HCEC 1CT (cell line): ENCODE measurements around the gene ACSS1.

Source experiments
- DNase-seq: peaks from one replicate; pipeline ENCODE4 v3.0.0-alpha.2; 2017

ACSS1 gene

GRCh38 chr20:25058847-25059810, 1.2 kb upstream of the ACSS1 start:
- no peak for DNase-seq

GRCh38 chr20:25057234-25058050, 497 bp downstream of the ACSS1 start:
- peak; percentile 17 for DNase-seq

GRCh38 chr20:25056690-25057233, 1.2 kb downstream of the ACSS1 start:
- no peak for DNase-seq

- no peak for DNase-seq
These were observed 2.0 kb downstream of the ACSS1 start for GRCh38 chr20:25055711-25056495.

GRCh38 chr20:25054995-25055629, 2.8 kb downstream of the ACSS1 start:
- peak; percentile 40 for DNase-seq

GRCh38 chr20:25054096-25054820, 3.7 kb downstream of the ACSS1 start:
- no peak for DNase-seq

- peak; percentile 35 for DNase-seq
These were observed 4.5 kb downstream of the ACSS1 start for GRCh38 chr20:25053255-25054031.

- no peak for DNase-seq
These were observed 5.4 kb downstream of the ACSS1 start for GRCh38 chr20:25052255-25053194.

- no peak for DNase-seq
These were observed 6.4 kb downstream of the ACSS1 start for GRCh38 chr20:25051386-25052155.

GRCh38 chr20:25050501-25051350, 7.2 kb downstream of the ACSS1 start:
- no peak for DNase-seq

- no peak for DNase-seq
These were observed 7.9 kb downstream of the ACSS1 start for GRCh38 chr20:25050082-25050481.

- no peak for DNase-seq
These were observed 8.5 kb downstream of the ACSS1 start for GRCh38 chr20:25049261-25050060.

GRCh38 chr20:25048519-25048952, 9.4 kb downstream of the ACSS1 start:
- DNase-seq = no peak

GRCh38 chr20:25047766-25048165, 10.2 kb downstream of the ACSS1 start:
- DNase-seq = no peak

GRCh38 chr20:25046736-25047666, 10.9 kb downstream of the ACSS1 start:
- DNase-seq = no peak
